DMS153 treated with DMSO at 0.1 percent for 48 hours (cell line): Measurements from ENCODE around the gene MAP4K2.
A peak's percentile ranks its signal among the peaks of the same experiment; 100 is the strongest.

ENCODE experiments used
- DNase-seq: peaks from one replicate; lab custom pipeline; 2025; ENCODE audit not compliant: unreplicated experiment; lab: John Stamatoyannopoulos, UW

The MAP4K2 gene

DNA sequence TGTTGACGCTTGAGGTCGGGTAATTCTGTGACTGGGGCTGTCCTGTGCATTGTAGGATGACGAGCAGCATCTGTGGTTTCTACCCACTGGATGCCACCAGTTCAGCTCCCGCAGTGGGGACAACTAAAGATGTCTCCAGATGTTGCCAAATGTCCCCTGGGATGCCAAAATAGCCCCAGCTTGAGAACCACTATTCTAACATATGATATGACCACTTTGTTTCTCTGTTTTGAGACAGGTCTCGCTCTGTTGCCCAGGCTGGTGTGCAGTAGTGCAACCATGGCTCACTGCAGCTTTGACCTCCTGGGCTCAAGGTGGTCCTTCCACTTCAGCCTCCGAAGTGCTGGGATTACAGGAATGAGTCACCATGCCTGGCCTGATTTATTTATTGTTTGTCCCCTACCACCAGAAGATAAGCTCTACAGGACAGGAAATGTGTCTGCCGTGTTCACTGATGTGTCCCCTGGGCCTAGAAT is 11.7 kb upstream of the MAP4K2 start:
- no peak for DNase-seq

- no peak for DNase-seq
Observed at GRCh38 chr11:64813826-64814225, 10.8 kb upstream of the MAP4K2 start.

DNA sequence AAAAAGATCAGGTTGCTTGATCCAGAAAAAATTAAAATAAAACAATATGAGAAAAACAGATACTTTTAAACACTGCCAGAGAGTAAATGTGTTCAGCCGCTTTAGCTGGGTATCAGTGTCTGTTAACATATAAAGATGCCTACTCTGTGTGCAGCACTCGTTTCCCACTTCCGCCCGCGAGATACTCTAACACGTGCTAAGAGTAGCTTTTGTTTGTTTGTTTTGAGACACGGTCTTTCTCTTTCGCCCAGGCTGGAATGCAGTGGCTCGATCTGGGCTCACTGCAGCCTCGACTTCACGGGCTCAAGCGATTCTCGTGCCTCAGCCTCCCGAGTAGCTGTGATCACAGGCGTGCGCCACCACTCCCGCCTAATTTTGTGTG is 7.9 kb upstream of the MAP4K2 start:
- peak; percentile 67 for DNase-seq

GRCh38 chr11:64810271-64810890 is 7.4 kb upstream of the MAP4K2 start, which contains the start of gene MEN1:
MEN1 (minus strand) TSS chr11:64810551; CDS start chr11:64810109, 442 bp downstream.
- peak; percentile 94 for DNase-seq

- DNase-seq = no peak
Observed at GRCh38 chr11:64809781-64810241, 6.8 kb upstream of the MAP4K2 start.

GRCh38 chr11:64805481-64805880 is 2.5 kb upstream of the MAP4K2 start:
- no peak for DNase-seq

- DNase-seq = no peak
Observed at GRCh38 chr11:64804346-64805210, 1.6 kb upstream of the MAP4K2 start.

DNA sequence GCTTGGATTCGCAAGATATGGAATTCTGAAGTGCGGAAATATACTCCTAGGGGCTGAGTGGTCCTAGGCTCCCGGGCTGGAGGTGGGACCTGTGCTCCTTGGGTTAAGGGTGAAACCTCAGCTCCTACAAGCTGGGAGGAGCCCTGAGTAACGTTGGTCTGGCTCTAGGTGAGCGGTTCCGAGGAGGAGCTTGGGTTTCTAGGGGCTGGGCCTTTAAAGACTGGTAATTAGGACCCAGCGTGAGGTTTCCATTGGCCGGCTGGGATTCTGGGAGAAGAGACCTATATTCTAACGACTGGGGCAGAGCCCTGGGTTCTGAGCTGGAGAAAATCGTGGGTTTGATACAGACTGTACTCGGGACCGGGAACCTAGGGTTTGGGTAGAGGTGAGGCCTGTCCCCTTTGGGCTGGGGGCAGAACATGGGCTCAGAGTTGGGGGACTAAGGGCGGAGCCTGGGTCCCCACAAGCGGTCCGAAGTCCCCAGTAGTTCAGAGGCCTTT is 882 bp upstream of the MAP4K2 start:
- DNase-seq = no peak

GRCh38 chr11:64802370-64803157 is 450 bp downstream of the MAP4K2 start:
- no peak for DNase-seq

DNA sequence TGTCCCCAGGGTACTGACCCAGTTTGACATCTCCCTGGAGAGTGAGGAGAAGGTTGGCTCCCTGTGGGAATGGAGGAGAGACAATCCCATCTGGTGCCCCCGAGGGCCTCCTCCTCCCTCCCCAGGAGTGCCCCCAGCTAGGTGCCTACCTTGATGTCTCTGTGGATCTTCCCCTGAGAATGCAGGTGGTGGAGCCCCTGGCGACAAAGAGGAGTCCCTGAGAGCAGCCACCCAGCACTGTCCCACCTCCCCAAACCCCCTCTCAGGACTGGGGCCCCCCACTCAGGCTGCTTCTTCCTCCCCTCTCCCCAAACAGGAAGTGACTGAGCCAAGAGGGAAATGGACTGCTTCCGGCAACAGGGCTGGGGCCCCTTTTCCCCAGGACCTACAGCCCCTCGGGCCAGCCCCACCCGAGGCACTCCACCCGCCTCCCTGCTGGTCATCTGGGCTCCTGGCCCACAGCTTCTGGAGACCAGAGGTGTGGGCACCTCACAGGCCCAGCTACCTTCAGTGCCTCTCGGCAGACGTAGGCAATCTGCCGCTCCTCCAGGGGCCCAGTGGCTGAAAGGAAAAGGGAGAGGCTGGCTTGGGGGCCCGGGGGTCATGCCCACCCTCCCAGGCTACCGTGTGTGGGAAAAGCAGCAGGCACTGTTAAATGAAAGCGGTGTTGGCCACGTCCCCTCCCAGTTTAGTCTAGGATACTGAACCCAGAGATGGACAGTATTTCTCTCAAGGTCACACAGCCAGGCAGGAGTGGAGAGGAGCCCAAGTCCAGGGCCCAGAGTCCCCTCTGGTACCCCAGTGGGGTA is 1.2 kb downstream of the MAP4K2 start:
- no peak for DNase-seq

DNA sequence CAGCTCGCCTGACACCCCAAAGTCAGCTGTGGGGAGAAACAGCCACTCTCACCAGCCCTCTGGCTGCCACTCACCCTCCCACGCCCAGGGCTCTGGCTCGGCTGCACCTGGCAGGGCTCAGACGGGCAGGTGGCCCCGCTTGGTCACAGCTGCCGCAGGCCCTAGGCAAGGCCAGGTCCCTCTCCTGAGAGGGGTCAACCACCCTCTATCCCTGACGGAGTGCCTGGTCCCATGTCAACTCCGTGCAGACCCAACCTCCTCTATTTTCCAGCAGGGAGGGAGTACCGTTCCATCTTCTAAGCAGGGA is 1.9 kb downstream of the MAP4K2 start:
- no peak for DNase-seq

DNA sequence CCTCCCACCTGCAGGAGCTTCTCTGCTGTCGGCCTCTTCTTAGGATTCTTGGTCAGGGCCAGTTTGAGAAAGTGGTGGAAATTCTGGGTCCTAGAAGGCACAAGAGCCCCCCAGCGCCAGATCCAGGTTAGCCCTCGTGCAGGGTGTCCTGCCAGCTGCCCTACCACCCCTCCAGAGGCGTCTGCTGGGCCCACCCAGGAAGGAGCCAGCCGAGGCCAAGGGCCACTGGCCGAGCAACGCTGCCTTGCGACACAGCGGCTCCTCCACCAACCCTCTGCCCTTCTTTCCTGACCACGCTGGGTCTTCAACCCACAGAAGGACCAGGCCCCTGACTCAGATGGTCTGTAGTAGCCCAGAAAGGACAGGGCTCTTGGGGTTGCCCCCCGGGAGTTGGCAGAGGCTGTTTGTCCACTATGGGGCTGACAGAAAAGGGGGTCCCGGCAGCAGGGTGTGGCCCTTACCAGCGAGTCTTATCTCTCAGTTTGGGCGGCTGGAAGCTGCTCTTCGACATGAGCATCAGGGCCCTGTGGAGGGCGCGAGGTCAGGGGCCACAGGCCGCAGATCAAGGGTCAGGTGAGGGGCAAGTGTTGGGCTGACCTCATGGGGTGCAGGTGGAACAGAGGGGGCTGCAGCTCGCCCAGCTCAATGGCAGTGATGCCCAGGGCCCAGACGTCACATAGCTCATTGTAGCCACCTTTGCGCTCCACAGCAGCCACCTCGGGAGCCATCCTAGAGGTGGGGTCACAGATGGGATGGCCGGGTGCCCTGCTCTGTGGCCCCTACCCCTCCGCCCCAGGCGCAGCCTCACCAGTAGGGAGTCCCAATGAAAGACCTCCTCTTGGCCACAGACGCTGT is 2.5 kb downstream of the MAP4K2 start:
- no peak for DNase-seq

- no peak for DNase-seq
Observed at GRCh38 chr11:64799623-64800302, 3.3 kb downstream of the MAP4K2 start.

DNA sequence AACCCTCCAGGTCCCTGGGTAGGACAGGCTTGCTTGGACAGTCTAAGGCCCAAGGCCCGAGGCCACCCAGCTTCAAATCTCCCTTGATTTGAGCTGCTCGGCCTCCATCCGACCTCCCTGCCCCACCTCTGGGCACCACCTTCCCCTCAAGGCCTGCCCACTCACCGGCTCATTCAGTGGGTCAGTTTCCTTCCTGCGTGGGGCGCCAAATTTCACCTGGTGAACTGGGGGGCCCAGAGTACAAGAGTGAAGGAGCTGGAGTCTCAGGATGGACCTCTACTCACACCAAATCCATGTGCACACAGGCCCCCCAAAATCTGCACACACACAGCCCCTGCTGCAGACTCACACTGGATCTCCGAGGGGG is 3.8 kb downstream of the MAP4K2 start:
- no peak for DNase-seq

- no peak for DNase-seq
Observed at GRCh38 chr11:64796757-64797541, 6.1 kb downstream of the MAP4K2 start.

GRCh38 chr11:64796047-64796756 is 6.8 kb downstream of the MAP4K2 start:
- no peak for DNase-seq

- DNase-seq = no peak
Observed at GRCh38 chr11:64794526-64794925, 8.5 kb downstream of the MAP4K2 start.
